ENCODE measurements around the gene CISH.

CISH gene

GRCh38 chr3:50611464-50612233, at the start of gene CISH:
Gene CISH (minus strand): TSS chr3:50611774. CDS start chr3:50611650, 124 bp downstream.
- H3K36me3 ChIP-seq (ENCODE audit: control insufficient read depth, insufficient read depth, low read length, severe bottlenecking) = peaks cover 15% of the 10 kb centered on the region
- peak; percentile 96 for DNase-seq (ENCODE audit: low read depth)
- H3K4me3 ChIP-seq (ENCODE audit: low read length) = peak within 1 kb of the TSS; percentile 89
- peak within 1 kb of the TSS; percentile 90 for H3K9ac ChIP-seq (ENCODE audit: low read length)
- H3K27me3 ChIP-seq (replicated peaks; ENCODE audit: control insufficient read depth, insufficient read depth, low read length) = no peaks in the 10 kb centered on the region
- no peaks in the 10 kb centered on the region for H3K9me3 ChIP-seq (ENCODE audit: control insufficient read depth, low read length)
- H3K4me1 ChIP-seq (ENCODE audit: control insufficient read depth, insufficient read depth, low read length) = peaks cover 41% of the 10 kb centered on the region

DNA sequence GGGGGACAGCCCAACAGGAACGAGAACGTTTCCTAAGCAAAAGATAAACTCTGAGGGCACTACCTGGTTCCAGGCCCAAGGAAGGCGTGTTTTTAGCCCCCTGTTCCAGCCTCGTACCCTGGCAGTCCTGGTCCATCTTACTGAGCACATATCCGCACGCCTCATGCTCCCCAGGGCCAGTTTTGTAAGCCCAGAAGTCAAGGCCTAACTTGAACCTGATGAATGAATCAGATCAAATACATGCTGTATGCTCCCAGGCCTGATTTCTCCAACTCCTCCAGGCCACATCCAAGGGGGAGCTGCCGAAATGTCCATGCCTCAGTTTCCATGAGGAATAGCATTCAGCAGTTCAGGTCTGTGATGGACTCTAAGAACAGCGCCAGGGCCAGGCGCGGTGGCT, 48.8 kb upstream of the CISH start:
- Histone ChIP-seq H3K9ac (ENCODE audit: low read length) (no peak overlapping the region), H3K36me3 (ENCODE audit: control insufficient read depth, insufficient read depth, low read length, severe bottlenecking) (no peaks in the 10 kb centered on the region), H3K27me3 (replicated peaks; ENCODE audit: control insufficient read depth, insufficient read depth, low read length) (no peaks in the 10 kb centered on the region), H3K9me3 (ENCODE audit: control insufficient read depth, low read length) (no peaks in the 10 kb centered on the region), H3K4me1 (ENCODE audit: control insufficient read depth, insufficient read depth, low read length) (no peaks in the 10 kb centered on the region), H3K4me3 (ENCODE audit: low read length) (no peak overlapping the region)
- no peak for DNase-seq (ENCODE audit: low read depth)

DNA sequence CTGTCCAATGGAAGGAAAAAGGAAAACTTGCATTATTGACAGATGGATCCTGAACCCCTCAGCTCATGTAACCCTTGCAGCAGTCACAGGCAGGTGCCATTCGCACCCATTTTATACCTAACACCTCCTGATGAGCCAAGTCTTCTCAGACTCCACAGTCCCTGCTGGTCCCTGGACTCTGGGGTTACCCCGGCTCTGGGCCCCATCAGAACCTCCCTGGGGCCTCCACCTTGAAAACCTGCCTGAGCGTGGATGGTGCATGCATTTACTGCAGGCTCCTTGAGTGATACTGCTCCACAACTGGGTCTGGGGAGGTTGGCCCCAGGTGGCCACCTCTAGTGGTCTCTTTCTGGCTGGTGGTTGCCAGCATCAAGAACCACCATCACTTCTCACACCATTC, 47.3 kb upstream of the CISH start:
- Histone ChIP-seq H3K9me3 (ENCODE audit: control insufficient read depth, low read length) (no peaks in the 10 kb centered on the region), H3K9ac (ENCODE audit: low read length) (no peak overlapping the region), H3K4me3 (ENCODE audit: low read length) (no peak overlapping the region), H3K4me1 (ENCODE audit: control insufficient read depth, insufficient read depth, low read length) (no peaks in the 10 kb centered on the region), H3K36me3 (ENCODE audit: control insufficient read depth, insufficient read depth, low read length, severe bottlenecking) (no peaks in the 10 kb centered on the region), H3K27me3 (replicated peaks; ENCODE audit: control insufficient read depth, insufficient read depth, low read length) (no peaks in the 10 kb centered on the region)
- no peak for DNase-seq (ENCODE audit: low read depth)

DNA sequence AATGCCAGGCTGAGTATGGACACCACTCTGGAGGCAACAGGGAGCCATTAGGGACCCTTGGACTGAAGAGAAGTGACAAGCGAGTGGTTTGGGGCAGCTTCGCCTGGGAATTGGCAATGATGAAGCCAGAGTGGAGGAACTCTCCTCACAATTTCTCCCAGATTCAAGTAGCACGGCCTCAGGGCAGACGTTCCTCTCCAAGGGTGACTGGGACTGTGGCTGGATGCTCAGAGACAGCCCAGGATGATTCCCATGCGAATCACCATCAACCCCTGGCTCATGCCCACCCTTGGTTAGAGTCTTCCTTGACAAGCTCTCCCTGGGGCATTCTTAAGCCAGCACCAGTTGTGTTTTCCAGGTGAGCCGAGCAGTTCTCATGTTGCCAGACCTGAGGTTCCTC, 46.8 kb upstream of the CISH start:
- Histone ChIP-seq H3K9ac (ENCODE audit: low read length) (no peak overlapping the region), H3K4me3 (ENCODE audit: low read length) (no peak overlapping the region), H3K27me3 (replicated peaks; ENCODE audit: control insufficient read depth, insufficient read depth, low read length) (no peaks in the 10 kb centered on the region), H3K4me1 (ENCODE audit: control insufficient read depth, insufficient read depth, low read length) (no peaks in the 10 kb centered on the region), H3K36me3 (ENCODE audit: control insufficient read depth, insufficient read depth, low read length, severe bottlenecking) (no peaks in the 10 kb centered on the region), H3K9me3 (ENCODE audit: control insufficient read depth, low read length) (no peaks in the 10 kb centered on the region)
- DNase-seq (ENCODE audit: low read depth) = no peak

DNA sequence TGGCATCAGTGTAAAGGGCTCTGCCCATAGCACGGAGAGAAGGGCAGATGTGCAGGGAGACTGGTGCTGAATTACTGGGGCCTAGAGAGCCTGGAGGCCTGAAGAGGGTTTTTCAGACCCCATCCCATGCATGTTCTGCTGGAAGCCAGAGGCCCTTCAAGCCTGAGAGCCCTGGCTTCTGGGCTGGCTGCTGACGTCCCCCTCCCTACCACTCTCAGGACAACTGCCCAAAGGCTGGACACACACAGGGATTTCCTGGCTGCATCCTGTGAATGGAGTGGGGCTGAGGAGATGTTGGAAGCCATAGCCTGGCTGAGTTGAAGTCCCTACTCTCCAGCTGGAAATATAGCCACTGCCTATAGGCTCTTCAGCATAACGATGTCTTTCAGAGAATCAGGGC, 46.2 kb upstream of the CISH start:
- H3K9me3 ChIP-seq (ENCODE audit: control insufficient read depth, low read length) = no peaks in the 10 kb centered on the region
- H3K4me1 ChIP-seq (ENCODE audit: control insufficient read depth, insufficient read depth, low read length) = no peaks in the 10 kb centered on the region
- H3K4me3 ChIP-seq (ENCODE audit: low read length) = no peak overlapping the region
- DNase-seq (ENCODE audit: low read depth) = no peak
- H3K36me3 ChIP-seq (ENCODE audit: control insufficient read depth, insufficient read depth, low read length, severe bottlenecking) = no peaks in the 10 kb centered on the region
- H3K27me3 ChIP-seq (replicated peaks; ENCODE audit: control insufficient read depth, insufficient read depth, low read length) = no peaks in the 10 kb centered on the region
- H3K9ac ChIP-seq (ENCODE audit: low read length) = no peak overlapping the region

- Histone ChIP-seq H3K4me3 (ENCODE audit: low read length) (no peak overlapping the region), H3K9me3 (ENCODE audit: control insufficient read depth, low read length) (no peaks in the 10 kb centered on the region), H3K4me1 (ENCODE audit: control insufficient read depth, insufficient read depth, low read length) (no peaks in the 10 kb centered on the region), H3K9ac (ENCODE audit: low read length) (no peak overlapping the region), H3K36me3 (ENCODE audit: control insufficient read depth, insufficient read depth, low read length, severe bottlenecking) (no peaks in the 10 kb centered on the region), H3K27me3 (replicated peaks; ENCODE audit: control insufficient read depth, insufficient read depth, low read length) (no peaks in the 10 kb centered on the region)
- no peak for DNase-seq (ENCODE audit: low read depth)
These were observed 45.8 kb upstream of the CISH start for GRCh38 chr3:50657407-50657806.

GRCh38 chr3:50656417-50657195, 45.0 kb upstream of the CISH start:
- no peaks in the 10 kb centered on the region for H3K27me3 ChIP-seq (replicated peaks; ENCODE audit: control insufficient read depth, insufficient read depth, low read length)
- no peaks in the 10 kb centered on the region for H3K4me1 ChIP-seq (ENCODE audit: control insufficient read depth, insufficient read depth, low read length)
- DNase-seq (ENCODE audit: low read depth) = no peak
- no peak overlapping the region for H3K9ac ChIP-seq (ENCODE audit: low read length)
- H3K9me3 ChIP-seq (ENCODE audit: control insufficient read depth, low read length) = no peaks in the 10 kb centered on the region
- H3K36me3 ChIP-seq (ENCODE audit: control insufficient read depth, insufficient read depth, low read length, severe bottlenecking) = no peaks in the 10 kb centered on the region
- H3K4me3 ChIP-seq (ENCODE audit: low read length) = no peak overlapping the region

DNA sequence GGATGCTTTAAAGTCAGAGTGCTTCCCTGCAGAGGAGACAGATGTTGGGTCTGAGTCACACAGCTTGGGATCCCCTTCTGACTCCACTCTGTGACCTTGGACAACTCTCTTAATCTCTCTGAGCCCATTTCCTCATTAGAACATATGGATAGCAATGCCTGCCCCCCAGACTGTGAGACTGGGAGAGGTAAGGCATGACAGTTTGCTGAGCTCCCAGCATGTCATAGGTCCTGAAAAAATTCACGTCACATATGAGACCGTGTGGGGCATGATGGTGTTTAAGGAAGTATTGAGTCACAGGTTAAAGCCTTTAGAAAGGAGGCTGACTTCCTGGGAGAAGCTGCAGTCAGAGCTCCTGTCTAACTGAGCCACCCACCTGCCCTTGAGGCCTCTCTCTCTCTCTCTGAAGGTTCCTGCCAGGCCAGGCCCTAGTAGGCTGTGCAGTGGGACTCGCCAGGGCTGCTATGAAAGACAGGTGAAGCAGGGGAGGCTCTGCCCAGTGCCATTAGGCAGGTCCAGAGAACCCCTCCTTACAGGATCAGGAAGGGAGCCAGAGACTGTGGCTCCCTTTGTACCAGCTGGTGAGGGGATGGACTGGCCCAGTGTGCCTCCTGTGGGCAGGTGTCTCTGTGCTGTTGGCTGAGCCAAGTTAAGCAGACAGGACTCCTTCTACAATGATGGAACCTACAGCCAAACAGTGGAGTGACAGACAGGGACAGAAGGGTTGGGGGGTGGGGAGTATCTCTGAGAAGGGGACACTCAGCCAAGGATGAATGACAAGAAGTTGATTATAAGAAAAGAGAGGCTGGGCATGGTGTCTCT, 43.6 kb upstream of the CISH start:
- Histone ChIP-seq H3K27me3 (replicated peaks; ENCODE audit: control insufficient read depth, insufficient read depth, low read length) (no peaks in the 10 kb centered on the region), H3K9ac (ENCODE audit: low read length) (no peak overlapping the region), H3K9me3 (ENCODE audit: control insufficient read depth, low read length) (no peaks in the 10 kb centered on the region), H3K4me1 (ENCODE audit: control insufficient read depth, insufficient read depth, low read length) (no peaks in the 10 kb centered on the region), H3K36me3 (ENCODE audit: control insufficient read depth, insufficient read depth, low read length, severe bottlenecking) (no peaks in the 10 kb centered on the region), H3K4me3 (ENCODE audit: low read length) (no peak overlapping the region)
- no peak for DNase-seq (ENCODE audit: low read depth)

DNA sequence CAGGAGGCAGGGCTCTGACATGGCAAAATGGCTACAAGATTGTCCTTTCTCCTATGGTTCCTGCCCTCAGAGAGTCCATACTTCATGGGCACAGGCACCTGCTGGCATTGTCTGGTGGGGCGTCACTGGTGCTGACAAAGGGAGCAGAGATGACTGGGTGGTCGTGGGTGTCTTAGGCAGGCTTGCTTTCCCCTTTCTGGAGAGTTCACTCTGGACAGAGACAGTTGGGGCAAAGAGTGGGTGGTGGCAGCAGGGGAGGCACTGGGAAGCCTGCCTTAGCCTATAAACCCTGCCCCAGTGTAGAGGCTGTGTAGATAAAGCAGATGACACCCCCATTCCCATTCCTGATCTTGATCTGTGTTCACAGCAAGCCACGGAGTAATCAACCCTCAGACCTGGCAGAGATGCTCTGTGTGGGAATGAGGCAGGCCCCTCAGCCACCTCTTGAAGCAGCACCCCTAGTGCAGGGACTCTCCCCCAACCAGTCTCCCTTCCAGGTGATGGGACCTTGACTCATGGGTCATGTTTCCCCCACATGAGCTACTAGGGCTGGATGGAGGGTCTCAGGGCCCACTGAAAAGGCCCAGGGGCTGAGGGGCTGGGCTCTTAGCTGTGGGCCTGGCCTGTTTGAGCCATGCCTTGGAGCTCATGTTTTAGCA, 42.5 kb upstream of the CISH start:
- no peaks in the 10 kb centered on the region for H3K4me1 ChIP-seq (ENCODE audit: control insufficient read depth, insufficient read depth, low read length)

GRCh38 chr3:50652709-50653108, 41.1 kb upstream of the CISH start:
- no peak for DNase-seq (ENCODE audit: low read depth)
- H3K4me1 ChIP-seq (ENCODE audit: control insufficient read depth, insufficient read depth, low read length) = no peaks in the 10 kb centered on the region
- H3K4me3 ChIP-seq (ENCODE audit: low read length) = no peak overlapping the region
- H3K36me3 ChIP-seq (ENCODE audit: control insufficient read depth, insufficient read depth, low read length, severe bottlenecking) = peaks cover 12% of the 10 kb centered on the region
- H3K9me3 ChIP-seq (ENCODE audit: control insufficient read depth, low read length) = no peaks in the 10 kb centered on the region
- H3K27me3 ChIP-seq (replicated peaks; ENCODE audit: control insufficient read depth, insufficient read depth, low read length) = no peaks in the 10 kb centered on the region
- H3K9ac ChIP-seq (ENCODE audit: low read length) = no peak overlapping the region

More for the DNA sequence above, 42.5 kb upstream of the CISH start:
- Histone ChIP-seq H3K36me3 (ENCODE audit: control insufficient read depth, insufficient read depth, low read length, severe bottlenecking) (no peaks in the 10 kb centered on the region), H3K9ac (ENCODE audit: low read length) (no peak overlapping the region), H3K4me3 (ENCODE audit: low read length) (no peak overlapping the region), H3K27me3 (replicated peaks; ENCODE audit: control insufficient read depth, insufficient read depth, low read length) (no peaks in the 10 kb centered on the region), H3K9me3 (ENCODE audit: control insufficient read depth, low read length) (no peaks in the 10 kb centered on the region)
- no peak for DNase-seq (ENCODE audit: low read depth)
